Measurements from ENCODE around the gene MATCAP1.

Gene MATCAP1

DNA sequence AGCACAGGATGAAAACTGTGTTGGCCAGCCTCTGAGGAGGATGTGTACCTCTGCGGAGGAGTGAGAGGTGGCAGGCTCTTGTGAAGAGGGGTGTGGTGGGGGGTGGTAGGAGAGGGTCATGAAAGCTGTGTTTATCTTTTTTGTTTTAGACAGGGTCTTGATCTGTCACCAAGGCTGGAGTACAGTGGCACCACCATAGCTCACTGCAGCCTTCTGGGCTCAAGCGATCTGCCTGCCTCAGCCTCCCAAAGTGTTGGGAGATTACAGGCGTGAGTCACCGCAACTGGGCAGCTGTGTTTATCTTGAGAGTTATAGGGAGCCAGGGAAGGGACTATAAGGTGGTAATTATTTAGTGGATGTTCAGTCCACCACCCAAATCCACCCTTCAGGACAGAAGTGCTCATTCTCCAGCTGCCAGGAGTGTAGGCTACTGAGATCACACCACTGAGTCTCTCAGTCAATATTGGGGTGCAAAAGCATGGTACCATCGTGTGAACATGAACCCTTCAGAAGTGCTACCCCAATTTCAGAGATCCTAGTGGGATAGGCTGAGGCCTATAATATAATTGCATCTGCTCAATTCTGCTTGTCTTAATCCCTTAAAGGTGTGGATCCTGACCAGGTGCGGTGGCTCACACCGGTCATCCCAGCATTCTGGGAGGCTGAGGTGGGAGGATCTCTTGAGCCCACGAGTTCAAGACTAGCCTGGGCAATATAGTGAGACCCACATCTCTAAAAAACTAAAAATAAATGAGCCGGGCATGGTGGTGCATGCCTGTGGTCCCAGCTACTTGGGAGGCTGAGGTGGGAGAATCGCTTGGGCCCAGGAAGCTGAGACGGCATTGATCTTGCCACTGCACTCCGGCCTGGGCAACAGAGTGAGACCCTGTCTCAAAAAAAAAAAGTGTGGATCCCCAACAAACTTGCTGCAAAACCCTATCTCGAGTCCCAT, 7.0 kb upstream of the MATCAP1 start:
- no peak for DNase-seq

DNA sequence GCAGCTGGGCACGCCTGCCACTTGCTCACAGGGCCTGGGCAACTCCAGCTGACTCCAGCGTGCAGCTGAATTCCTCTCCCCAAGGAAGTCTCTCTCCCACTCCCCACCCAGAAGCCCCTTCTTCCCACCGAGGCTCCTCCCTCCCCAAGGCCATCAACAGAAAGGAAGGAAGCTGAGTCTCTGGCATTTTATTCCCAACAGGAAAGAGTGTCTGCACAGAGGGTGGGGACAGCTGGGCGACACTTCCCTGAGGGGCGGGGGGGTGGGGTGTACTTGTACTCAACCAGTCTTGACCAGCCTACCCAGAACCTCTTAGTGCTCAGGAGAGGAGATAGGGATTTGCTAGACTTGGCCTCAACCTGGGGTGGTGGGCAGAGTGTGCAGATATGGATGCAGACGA, 6.3 kb upstream of the MATCAP1 start, which contains the start of gene EXOC3L1:
EXOC3L1 (minus strand) TSS at position 96 of the 400 bp plus-strand sequence. CDS start 460 bp downstream, outside the sequence.
- DNase-seq, result no peak

DNA sequence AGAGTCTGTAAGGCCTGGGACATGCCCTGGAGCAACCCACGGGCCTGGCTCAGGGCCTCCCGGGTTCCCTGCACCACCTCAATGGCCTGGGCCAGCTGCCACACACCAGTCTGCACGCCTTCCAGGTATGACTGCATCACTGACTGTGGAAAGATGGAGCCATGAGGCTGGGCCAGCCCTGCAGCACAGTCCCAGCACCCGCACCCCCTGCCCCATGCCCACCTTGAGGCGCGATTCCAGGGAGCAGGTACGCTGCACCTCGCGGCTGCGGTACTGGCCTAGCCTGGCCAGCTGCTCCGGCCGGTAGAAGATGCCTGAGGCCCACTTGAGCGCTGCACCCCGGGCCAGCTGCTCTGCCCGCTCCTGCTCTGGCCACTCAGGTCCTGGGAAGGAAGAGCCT, 5.0 kb upstream of the MATCAP1 start:
- DNase-seq, result no peak

- no peak for DNase-seq
These were observed 4.6 kb upstream of the MATCAP1 start for GRCh38 chr16:67188323-67188722.

DNA sequence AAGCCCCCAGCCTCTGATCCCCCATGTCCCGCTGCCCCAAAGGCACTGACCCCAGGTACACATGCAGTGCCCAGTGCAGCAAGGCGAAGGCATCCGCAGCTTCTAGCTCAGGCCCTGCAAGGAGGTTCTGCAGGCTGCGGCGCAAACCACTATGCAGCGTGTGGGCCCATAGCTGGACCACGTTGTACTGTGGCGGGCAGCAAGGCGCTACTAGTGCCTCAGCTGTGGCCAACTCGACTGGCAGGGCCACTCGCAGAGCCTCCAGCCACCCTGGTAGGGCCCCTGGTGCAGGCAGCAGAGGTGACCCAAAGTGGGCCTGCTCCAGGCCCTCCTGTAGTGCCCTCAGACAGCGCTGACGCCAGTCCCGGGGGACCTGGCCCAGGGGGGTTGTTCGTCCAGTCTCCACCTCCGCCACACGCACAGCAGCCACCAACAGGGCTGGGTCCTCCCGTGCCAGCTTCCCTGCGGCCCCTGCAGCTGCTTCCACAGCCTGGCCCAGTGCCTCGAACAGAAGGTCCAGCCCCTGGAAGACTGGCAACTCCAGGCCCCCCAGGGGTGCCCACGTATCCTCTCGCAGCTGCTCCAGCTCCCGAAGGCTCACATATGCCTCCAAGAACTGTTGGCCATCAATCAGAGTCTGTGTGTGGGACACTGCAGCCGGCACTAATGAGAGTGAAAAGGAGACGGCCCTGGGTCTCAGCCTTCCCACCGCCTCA, 3.6 kb upstream of the MATCAP1 start:
- no peak for DNase-seq

DNA sequence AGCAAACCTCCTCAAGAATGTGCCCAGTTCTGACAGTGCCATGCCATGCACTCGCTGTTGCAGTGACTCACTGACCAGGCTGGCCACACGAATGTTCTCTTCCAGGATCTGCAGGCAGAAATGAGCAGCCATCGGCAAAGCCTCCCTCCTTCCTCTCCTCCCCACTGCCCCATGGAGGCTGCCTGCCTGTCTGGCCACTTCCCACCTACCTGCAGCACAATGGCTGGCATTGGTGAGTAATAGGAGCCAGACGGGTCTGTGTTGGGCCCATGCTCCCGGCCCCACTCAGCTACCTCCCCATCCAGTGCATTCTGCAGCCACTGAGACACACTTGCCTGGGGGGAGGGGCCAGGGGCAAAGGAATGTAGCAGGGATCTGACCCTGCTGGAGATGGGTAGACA, 2.8 kb upstream of the MATCAP1 start:
- no peak for DNase-seq

- no peak for DNase-seq
These were observed 1.9 kb upstream of the MATCAP1 start for GRCh38 chr16:67185651-67186134.

DNA sequence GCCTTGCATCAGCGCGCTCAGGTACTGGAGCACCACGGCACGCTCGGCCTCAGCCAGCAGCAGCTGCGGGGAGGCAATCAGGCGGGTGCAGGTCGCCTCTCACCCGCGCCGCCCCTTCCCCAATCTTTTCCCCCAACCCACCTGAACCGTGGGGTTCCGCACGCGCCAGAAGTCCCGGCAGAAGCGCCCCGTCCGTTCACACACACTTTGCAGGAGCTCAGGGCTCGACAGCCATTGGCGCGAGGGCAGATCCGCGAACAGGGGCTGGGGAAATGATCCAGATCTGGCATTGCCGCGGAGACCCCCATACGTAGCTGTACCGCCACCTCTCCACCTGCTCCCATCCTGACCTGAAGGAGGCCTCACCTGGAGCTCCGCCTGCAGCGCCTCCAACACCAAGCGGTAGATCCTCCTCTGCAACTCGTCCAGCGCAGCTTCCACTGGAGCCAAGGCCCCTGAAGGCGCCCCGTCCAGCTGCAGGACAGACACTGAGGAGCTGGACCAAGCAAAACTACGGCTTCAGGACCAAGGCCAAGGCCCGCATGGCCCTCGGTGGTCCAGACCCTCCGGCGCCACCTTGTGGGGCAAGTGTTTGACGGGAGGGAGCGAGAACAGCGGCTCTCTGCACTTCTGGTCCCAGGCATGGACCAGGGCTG, 1.4 kb upstream of the MATCAP1 start:
- DNase-seq, result peak; percentile 92 to 93

- no peak for DNase-seq
These were observed 761 bp upstream of the MATCAP1 start for GRCh38 chr16:67184453-67184994.

DNA sequence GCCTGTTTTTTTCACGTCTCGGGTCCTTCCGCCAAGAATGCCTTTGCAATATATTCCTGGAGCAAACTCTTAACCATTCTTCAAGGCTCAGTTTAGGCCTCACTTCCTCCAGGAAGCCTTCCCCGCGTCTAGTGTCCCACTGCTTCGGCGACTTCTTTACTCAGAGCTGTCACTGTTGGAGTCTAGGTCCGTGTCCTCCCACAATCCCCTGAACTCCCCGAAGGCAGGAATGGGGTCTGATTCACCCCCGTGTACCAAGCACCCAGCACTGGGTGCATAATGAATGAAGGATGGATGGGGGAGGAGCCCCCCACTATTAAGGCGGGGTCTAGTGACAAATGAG, 508 bp downstream of the MATCAP1 start:
- DNase-seq, result no peak

DNA sequence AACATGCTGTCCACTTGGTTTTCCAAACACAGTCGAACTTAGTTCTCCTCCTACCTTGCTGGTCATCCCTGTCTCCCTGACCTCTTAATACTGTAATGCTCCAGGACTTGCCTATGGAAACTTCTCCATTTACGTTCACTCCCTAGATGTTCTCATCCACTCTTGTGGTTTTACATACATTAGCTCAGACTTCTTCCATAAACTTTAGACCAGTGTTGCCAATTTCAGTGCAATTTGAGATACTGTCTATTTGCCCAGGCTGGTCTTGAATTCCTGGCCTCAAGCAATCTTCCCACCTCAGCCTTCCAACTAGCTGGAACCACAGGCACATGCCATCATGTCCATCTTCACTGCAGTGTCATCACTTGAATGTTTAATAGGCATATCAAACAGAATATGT, 1.5 kb downstream of the MATCAP1 start:
- DNase-seq, result no peak

GRCh38 chr16:67181346-67181745, 2.4 kb downstream of the MATCAP1 start:
- DNase-seq, result no peak

DNA sequence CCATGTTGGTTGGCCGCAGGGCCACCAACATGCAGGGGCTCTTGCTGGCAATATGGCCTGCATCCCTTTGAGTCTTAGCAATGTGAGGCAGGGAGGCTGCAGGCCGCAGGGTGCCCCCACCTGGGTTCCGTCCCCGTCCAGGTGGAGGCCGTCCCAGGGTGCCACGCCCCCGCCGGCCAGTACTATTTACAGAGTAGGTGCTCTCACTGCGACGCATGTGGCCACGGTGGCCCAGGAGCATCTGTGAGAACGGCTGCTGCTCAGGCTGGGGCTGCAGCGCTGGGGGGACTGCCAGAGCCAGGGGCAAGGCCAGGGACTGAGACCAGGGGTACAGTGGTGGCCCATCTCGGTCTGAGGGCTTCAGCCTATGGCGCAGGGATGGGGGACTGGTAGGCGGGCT, 3.6 kb downstream of the MATCAP1 start:
- DNase-seq, result no peak

DNA sequence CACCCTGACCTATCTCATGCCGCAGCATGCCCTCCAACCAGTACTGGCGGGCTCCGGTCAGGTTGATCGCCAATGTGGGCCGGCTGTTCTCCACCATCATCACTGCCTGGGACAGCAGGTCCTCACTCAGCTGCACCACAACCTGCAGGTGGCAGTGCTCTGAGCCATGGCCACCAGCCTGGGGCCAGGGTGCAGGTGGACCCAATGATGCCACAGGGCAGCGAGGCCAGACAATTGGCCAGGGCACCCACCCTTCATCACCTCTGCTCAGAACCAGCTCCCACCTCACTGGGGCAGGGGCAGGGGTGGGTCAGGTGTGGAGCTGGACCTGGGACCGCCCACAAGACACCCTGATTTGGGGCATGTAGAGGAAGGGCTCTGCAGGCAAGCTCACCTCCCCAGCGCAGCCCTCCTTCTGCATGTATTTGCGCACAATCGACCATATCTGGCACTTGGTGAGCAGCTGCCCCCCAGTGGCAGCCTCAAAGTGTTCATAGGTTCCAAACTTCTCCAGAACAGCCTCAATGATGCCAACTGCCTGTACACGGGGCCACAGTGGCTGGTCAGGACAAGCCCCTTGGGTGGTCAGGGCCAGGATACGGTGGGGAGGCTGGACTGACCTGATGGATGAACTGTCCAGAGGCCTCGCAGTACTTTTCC, 4.2 kb downstream of the MATCAP1 start:
- no peak for DNase-seq

DNA sequence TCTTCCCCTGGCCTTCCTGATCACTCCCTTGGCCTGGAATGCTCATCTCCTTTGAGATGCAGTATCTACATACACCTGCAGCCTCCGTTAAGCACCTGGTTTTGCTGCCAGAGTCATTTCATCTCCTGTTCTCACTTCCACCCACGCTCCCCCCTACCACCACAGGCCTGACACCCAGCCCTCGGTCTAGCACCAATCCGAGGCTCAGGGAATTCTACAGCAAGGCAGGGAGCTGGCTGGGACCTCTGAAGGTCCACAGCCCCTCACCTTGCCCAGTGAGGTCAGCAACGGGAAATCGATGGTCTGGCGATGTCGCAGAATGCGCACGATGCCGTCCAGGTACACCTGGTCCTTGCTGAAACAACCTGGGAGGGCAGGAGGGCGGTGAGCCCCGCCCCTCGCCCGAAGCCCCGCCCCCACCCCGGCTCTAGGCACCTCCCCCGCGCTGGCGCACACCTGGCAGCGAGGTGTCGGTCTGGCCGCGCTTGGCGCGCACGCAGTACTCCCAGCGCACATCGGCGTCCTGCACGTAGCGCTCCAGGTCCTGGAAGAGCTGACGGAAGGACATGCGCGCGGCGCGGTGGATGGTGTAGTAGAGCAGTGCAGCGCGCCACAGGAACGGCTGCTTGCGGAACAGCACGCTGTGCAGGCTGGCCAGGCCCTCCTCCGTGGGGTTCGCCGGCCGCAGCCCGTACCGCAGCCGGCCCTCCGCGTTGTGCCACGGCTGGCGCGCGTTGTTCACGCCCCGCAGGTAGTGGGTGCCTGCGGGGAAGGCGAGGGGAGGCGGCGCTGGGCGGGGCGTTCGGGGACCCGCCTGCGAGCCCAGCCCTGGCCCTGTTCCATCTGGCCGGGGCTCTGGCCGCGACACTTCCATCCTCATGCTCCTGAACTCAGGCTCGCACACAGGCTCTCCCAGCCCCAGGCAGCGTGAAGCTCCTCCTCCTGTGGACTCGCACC, 5.7 kb downstream of the MATCAP1 start:
- peak; percentile 53 to 69 for DNase-seq

GRCh38 chr16:67176662-67177061, 7.1 kb downstream of the MATCAP1 start:
- no peak for DNase-seq

DNA sequence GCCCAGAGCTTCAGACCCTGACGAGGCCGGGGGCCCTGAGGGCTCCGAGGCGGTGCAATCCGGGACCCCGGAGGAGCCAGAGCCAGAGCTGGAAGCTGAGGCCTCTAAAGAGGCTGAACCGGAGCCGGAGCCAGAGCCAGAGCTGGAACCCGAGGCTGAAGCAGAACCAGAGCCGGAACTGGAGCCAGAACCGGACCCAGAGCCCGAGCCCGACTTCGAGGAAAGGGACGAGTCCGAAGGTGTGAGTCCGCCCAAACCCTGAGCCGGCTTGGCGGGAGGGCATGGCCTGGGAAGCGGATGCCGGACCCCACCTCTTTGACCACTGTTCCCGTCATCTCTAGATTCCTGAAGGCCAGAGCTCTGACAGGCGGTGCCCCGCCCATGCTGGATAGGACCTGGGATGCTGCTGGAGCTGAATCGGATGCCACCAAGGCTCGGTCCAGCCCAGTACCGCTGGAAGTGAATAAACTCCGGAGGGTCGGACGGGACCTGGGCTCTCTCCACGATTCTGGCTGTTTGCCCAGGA, 9.0 kb downstream of the MATCAP1 start:
- no peak for DNase-seq

DNA sequence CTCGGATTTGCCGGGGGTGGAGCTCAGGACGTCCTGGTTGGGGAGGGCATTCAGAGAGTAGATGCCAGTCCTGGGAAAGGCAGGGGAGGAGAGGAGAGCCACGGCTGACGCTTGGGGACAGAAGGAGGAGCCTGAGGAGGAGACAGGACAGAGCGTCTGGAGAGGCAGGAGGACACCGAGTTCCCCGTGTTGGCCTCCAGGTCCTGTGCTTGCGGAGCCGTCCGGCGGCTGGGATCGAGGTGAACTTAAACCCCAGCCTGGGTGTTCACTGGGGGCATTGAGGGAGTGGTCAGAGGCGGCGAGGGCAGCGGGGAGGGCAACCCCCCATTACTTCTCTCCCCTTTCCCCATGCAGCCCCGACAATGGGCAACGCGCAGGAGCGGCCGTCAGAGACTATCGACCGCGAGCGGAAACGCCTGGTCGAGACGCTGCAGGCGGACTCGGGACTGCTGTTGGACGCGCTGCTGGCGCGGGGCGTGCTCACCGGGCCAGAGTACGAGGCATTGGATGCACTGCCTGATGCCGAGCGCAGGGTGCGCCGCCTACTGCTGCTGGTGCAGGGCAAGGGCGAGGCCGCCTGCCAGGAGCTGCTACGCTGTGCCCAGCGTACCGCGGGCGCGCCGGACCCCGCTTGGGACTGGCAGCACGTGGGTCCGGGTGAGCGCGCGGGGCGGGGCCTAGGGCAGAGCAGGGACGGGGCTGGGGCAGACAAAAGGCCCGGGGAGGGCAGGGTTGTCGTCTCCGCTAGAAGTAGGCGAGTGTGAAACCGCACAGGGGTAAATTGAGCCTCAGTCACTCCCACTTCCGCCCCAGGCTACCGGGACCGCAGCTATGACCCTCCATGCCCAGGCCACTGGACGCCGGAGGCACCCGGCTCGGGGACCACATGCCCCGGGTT, 9.7 kb downstream of the MATCAP1 start:
- DNase-seq, result peak; percentile 74 to 78

- no peak for DNase-seq
These were observed 10.4 kb downstream of the MATCAP1 start for GRCh38 chr16:67173323-67173722.
